H9 (cell line): ENCODE results near the gene ZBTB33. TPM values are rescaled to one million over a fixed set of nuclear protein-coding genes. Genes with fewer than 3 reads are reported as not detected.

Experiments
- DNase-seq: peaks from one replicate; pipeline ENCODE4 v3.0.0-alpha.2; 2017
- H2AFZ ChIP-seq: one replicate; pipeline ENCODE4 v1.6.1; 2013; ENCODE audit warnings: mild to moderate bottlenecking, low read length, control low read depth, moderate library complexity
- H2AK5ac ChIP-seq: 2 replicates; pipeline ENCODE4 v1.6.1; 2013; ENCODE audit warnings: low read length, control low read depth, mixed read lengths; ENCODE audit not compliant: insufficient read length
- H2BK120ac ChIP-seq: one replicate; pipeline ENCODE4 v1.6.1; 2013; ENCODE audit warnings: low read depth, mild to moderate bottlenecking, low read length, control low read depth, inconsistent platforms; ENCODE audit not compliant: poor library complexity, severe bottlenecking
- H2BK12ac ChIP-seq: 2 replicates; pipeline ENCODE4 v1.6.1; 2013; ENCODE audit warnings: low read length, control low read depth, mixed read lengths, low read depth; ENCODE audit not compliant: insufficient read length
- H2BK15ac ChIP-seq: 2 replicates; pipeline ENCODE4 v1.6.1; 2013; ENCODE audit warnings: low read depth, low read length, control low read depth
- H2BK20ac ChIP-seq: one replicate; pipeline ENCODE4 v1.6.1; 2013; ENCODE audit warnings: low read depth, mild to moderate bottlenecking, low read length, control low read depth, inconsistent platforms; ENCODE audit not compliant: poor library complexity, severe bottlenecking
- H2BK5ac ChIP-seq: 2 replicates; pipeline ENCODE4 v1.6.1; 2013; ENCODE audit warnings: low read length, control low read depth, mixed read lengths; ENCODE audit not compliant: insufficient read length
- H3K14ac ChIP-seq: 2 replicates; pipeline ENCODE4 v1.6.1; 2013; ENCODE audit warnings: low read length, control low read depth; ENCODE audit not compliant: insufficient read depth
- H3K18ac ChIP-seq: 2 replicates; pipeline ENCODE4 v1.6.1; 2013; ENCODE audit warnings: low read depth, mild to moderate bottlenecking, mixed read lengths, low read length, control low read depth; ENCODE audit not compliant: insufficient read length
- H3K23ac ChIP-seq: 2 replicates; pipeline ENCODE4 v1.6.1; 2013; ENCODE audit warnings: low read length, control low read depth, mixed read lengths, low read depth; ENCODE audit not compliant: insufficient read length
- H3K23me2 ChIP-seq: 2 replicates; pipeline ENCODE4 v1.6.1; 2013; ENCODE audit warnings: low read depth, mild to moderate bottlenecking, mixed read lengths, low read length, control low read depth; ENCODE audit not compliant: insufficient read length, poor library complexity, severe bottlenecking
- H3K27ac ChIP-seq: 2 replicates; pipeline ENCODE4 v1.5.1; 2013; ENCODE audit warnings: low read length, control low read depth, mixed read lengths, low read depth; ENCODE audit not compliant: insufficient read length
- H3K27me3 ChIP-seq: 2 replicates; pipeline ENCODE4 v1.6.1; 2013; ENCODE audit warnings: low read length, control low read depth, inconsistent platforms; ENCODE audit not compliant: insufficient read depth
- H3K4ac ChIP-seq: 2 replicates; pipeline ENCODE4 v1.6.1; 2013; ENCODE audit warnings: low read depth, mild to moderate bottlenecking, control low read depth, inconsistent platforms, low read length, moderate library complexity
- H3K4me1 ChIP-seq: 2 replicates; pipeline ENCODE4 v1.6.1; 2013; ENCODE audit warnings: low read length, control low read depth, inconsistent platforms; ENCODE audit not compliant: insufficient read depth
- H3K4me2 ChIP-seq: 2 replicates; pipeline ENCODE4 v1.6.1; 2013; ENCODE audit warnings: low read length, control low read depth, mixed read lengths; ENCODE audit not compliant: insufficient read length, insufficient read depth
- H3K56ac ChIP-seq: 2 replicates; pipeline ENCODE4 v1.6.1; 2013; ENCODE audit warnings: low read depth, mild to moderate bottlenecking, mixed read lengths, low read length, control low read depth; ENCODE audit not compliant: insufficient read length
- H3K79me1 ChIP-seq: 2 replicates; pipeline ENCODE4 v1.6.1; 2013; ENCODE audit warnings: low read depth, mild to moderate bottlenecking, moderate library complexity, low read length, control low read depth, inconsistent platforms; ENCODE audit not compliant: insufficient read depth, poor library complexity, severe bottlenecking
- H3K79me2 ChIP-seq: 2 replicates; pipeline ENCODE4 v1.6.1; 2013; ENCODE audit warnings: low read length, control low read depth, inconsistent platforms; ENCODE audit not compliant: insufficient read depth
- H3K9ac ChIP-seq: 2 replicates; pipeline ENCODE4 v1.6.1; 2013; ENCODE audit warnings: low read length, control low read depth, mixed read lengths; ENCODE audit not compliant: insufficient read length; ENCODE audit errors: extremely low read depth
- H3K9me3 ChIP-seq: one replicate; pipeline ENCODE4 v1.6.1; 2013; ENCODE audit warnings: low read depth, low read length, inconsistent platforms; ENCODE audit not compliant: control insufficient read depth
- H3T11ph ChIP-seq: one replicate; pipeline ENCODE4 v1.6.1; 2013; ENCODE audit warnings: mild to moderate bottlenecking, low read length, control low read depth, inconsistent platforms
- H4K20me1 ChIP-seq: one replicate; pipeline ENCODE4 v1.6.1; 2013; ENCODE audit not compliant: control insufficient read depth, insufficient read length, insufficient read depth
- H4K5ac ChIP-seq: 2 replicates; pipeline ENCODE4 v1.6.1; 2013; ENCODE audit warnings: low read depth, mild to moderate bottlenecking, mixed read lengths, low read length, control low read depth; ENCODE audit not compliant: insufficient read length
- H4K8ac ChIP-seq: replicated peaks from 2 replicates; pipeline ENCODE4 v1.6.1; 2013; ENCODE audit warnings: low read length, control low read depth, mixed read lengths, low read depth; ENCODE audit not compliant: insufficient read length
- H4K91ac ChIP-seq: 2 replicates; pipeline ENCODE4 v1.6.1; 2013; ENCODE audit warnings: low read depth, mild to moderate bottlenecking, moderate library complexity, mixed read lengths, low read length, control low read depth; ENCODE audit not compliant: insufficient read length
- H3K27ac Mint-ChIP-seq, 3 experiments: 2 replicates in 2 of 3; 3 replicates in 1 of 3; pipeline ENCODE4 v1.8.0; 2020 to 2021; ENCODE audit warnings: mixed read lengths in 3 of 3, mild to moderate bottlenecking in 1 of 3, moderate library complexity in 1 of 3
- H3K27me3 Mint-ChIP-seq: 2 replicates; pipeline ENCODE4 v1.8.0; 2021; ENCODE audit warnings: low read depth, mild to moderate bottlenecking, moderate library complexity, mixed read lengths
- H3K36me3 Mint-ChIP-seq, 3 experiments: 2 replicates in 2 of 3; 3 replicates in 1 of 3; pipeline ENCODE4 v1.8.0; 2020 to 2021; ENCODE audit warnings: low read depth in 3 of 3, mixed read lengths in 3 of 3; ENCODE audit not compliant: insufficient read depth in 1 of 3
- H3K4me1 Mint-ChIP-seq, 2 experiments: 2 replicates each; pipeline ENCODE4 v1.8.0; 2020; ENCODE audit warnings: mixed read lengths in 2 of 2
- H3K4me3 Mint-ChIP-seq, 2 experiments: 2 replicates in 1 of 2; 3 replicates in 1 of 2; pipeline ENCODE4 v1.8.0; 2020 to 2021; ENCODE audit warnings: mild to moderate bottlenecking in 2 of 2, mixed read lengths in 2 of 2, moderate library complexity in 1 of 2
- H3K9me3 Mint-ChIP-seq, 2 experiments: 2 replicates in 1 of 2; 3 replicates in 1 of 2; pipeline ENCODE4 v1.8.0; 2020; ENCODE audit warnings: mild to moderate bottlenecking in 2 of 2, mixed read lengths in 2 of 2, moderate library complexity in 1 of 2
- CTCF ChIP-seq: fragments of 200-600 bp; sonication (generic); conservative IDR thresholded peaks from 3 replicates; pipeline ENCODE4 v1.8.0; 2021; ENCODE audit warnings: antibody characterized with exemption, mild to moderate bottlenecking
- WGBS: extraction: QIAGEN DNeasy Blood & Tissue Kit; methylation state at CpG from one replicate; pipeline ENCODE4 v1.1.7; 2013; ENCODE audit warnings: missing lambda C conversion rate, low lambda C conversion rate, mixed read lengths; ENCODE audit not compliant: insufficient read length; ENCODE audit errors: extremely low coverage; 5-methylcytosine and 5-hydroxymethylcytosine counted together
- total RNA-seq: library from RNA; stranded (reverse); gene quantifications from 2 replicates; pipeline ENCODE4 v1.2.1, GENCODE V29; 2021

Gene ZBTB33
- total RNA-seq, 1 experiment from 2014 or later = 18.7 TPM

- peaks cover 52 to 76% of the 10 kb centered on the region in 2 experiments for H3K9me3 Mint-ChIP-seq
- Histone ChIP-seq H4K91ac (no peak overlapping the region), H3K23me2 (no peaks in the 10 kb centered on the region), H3K4ac (no peak overlapping the region), H4K20me1 (no peaks in the 10 kb centered on the region), H2BK20ac (no peak overlapping the region), H3K14ac (no peak overlapping the region), H3K27ac (no peak overlapping the region), H2BK12ac (no peak overlapping the region), H3K56ac (no peak overlapping the region), H3K4me1 (peaks cover 3% of the 10 kb centered on the region; the same call in 1 of the 2 replicates), H4K8ac (no peak overlapping the region), H3K4me2 (no peak overlapping the region), H2BK15ac (no peak overlapping the region), H2BK120ac (no peak overlapping the region), H2BK5ac (no peak overlapping the region), H2AK5ac (no peak overlapping the region), H4K5ac (no peak overlapping the region), H3K27me3 (no peaks in the 10 kb centered on the region), H3K79me2 (no peaks in the 10 kb centered on the region), H3K18ac (no peak overlapping the region), H2AFZ (no peak overlapping the region), H3K9me3 (peaks cover 18% of the 10 kb centered on the region), H3K79me1 (no peaks in the 10 kb centered on the region), H3T11ph (no peak overlapping the region), H3K9ac (no peak overlapping the region), H3K23ac (no peak overlapping the region)
- H3K36me3 Mint-ChIP-seq = peaks cover 2 to 10% (median 7%) of the 10 kb centered on the region in 3 experiments; a peak in 5 of 7 replicates
- peaks cover 4% of the 10 kb centered on the region; the same call in 1 of the 2 replicates for H3K27me3 Mint-ChIP-seq
- peaks cover 15 to 20% of the 10 kb centered on the region in 2 experiments for H3K4me1 Mint-ChIP-seq
- no peak for TF ChIP-seq CTCF
- no peak overlapping the region for H3K27ac Mint-ChIP-seq
- no CpG with 5 or more reads among the region's 3 CpGs for WGBS
- no peak for DNase-seq
- no peak overlapping the region for H3K4me3 Mint-ChIP-seq
Observed at GRCh38 chrX:120260369-120260768, 9.8 kb downstream of the ZBTB33 start.
